Measurements from ENCODE around the gene VPS26C. TPM values are rescaled to one million over a fixed set of nuclear protein-coding genes. Genes with fewer than 3 reads are reported as not detected.

The VPS26C gene
- total RNA-seq, 1 donor from 2014 or later = 80.8 TPM

GRCh38 chr21:37196847-37197246 lies 70.3 kb downstream of the VPS26C start:
- peaks cover 6% of the 10 kb centered on the region for H3K36me3 ChIP-seq (ENCODE audit: control insufficient read depth, insufficient read depth, low read length)

GRCh38 chr21:37195610-37196009 lies 71.5 kb downstream of the VPS26C start:
- no peak for TF ChIP-seq CTCF (IDR thresholded peaks at IDR 0.05; ENCODE audit: insufficient read depth, low read length, poor library complexity, severe bottlenecking)
- H3K27me3 ChIP-seq (ENCODE audit: control insufficient read depth, insufficient read depth, low read length) = no peaks in the 10 kb centered on the region
- H3K36me3 ChIP-seq (ENCODE audit: control insufficient read depth, insufficient read depth, low read length) = peaks cover 6% of the 10 kb centered on the region
- no peak overlapping the region for H3K4me3 ChIP-seq (ENCODE audit: low read depth, low read length)
- DNase-seq (ENCODE audit: low read depth) = no peak

More at GRCh38 chr21:37196847-37197246, 70.3 kb downstream of the VPS26C start:
- no peak for TF ChIP-seq CTCF (IDR thresholded peaks at IDR 0.05; ENCODE audit: insufficient read depth, low read length, poor library complexity, severe bottlenecking)
- no peaks in the 10 kb centered on the region for H3K27me3 ChIP-seq (ENCODE audit: control insufficient read depth, insufficient read depth, low read length)
- no peak for DNase-seq (ENCODE audit: low read depth)
- H3K4me3 ChIP-seq (ENCODE audit: low read depth, low read length) = no peak overlapping the region

GRCh38 chr21:37195059-37195458 lies 72.1 kb downstream of the VPS26C start:
- Histone ChIP-seq H3K36me3 (ENCODE audit: control insufficient read depth, insufficient read depth, low read length) (peaks cover 6% of the 10 kb centered on the region), H3K4me3 (ENCODE audit: low read depth, low read length) (no peak overlapping the region), H3K27me3 (ENCODE audit: control insufficient read depth, insufficient read depth, low read length) (no peaks in the 10 kb centered on the region)
- no peak for DNase-seq (ENCODE audit: low read depth)
- TF ChIP-seq CTCF (IDR thresholded peaks at IDR 0.05; ENCODE audit: insufficient read depth, low read length, poor library complexity, severe bottlenecking) = no peak

- TF ChIP-seq CTCF (IDR thresholded peaks at IDR 0.05; ENCODE audit: insufficient read depth, low read length, poor library complexity, severe bottlenecking) = no peak
- no peaks in the 10 kb centered on the region for H3K27me3 ChIP-seq (ENCODE audit: control insufficient read depth, insufficient read depth, low read length)
- no peak overlapping the region for H3K4me3 ChIP-seq (ENCODE audit: low read depth, low read length)
- DNase-seq (ENCODE audit: low read depth) = no peak
- H3K36me3 ChIP-seq (ENCODE audit: control insufficient read depth, insufficient read depth, low read length) = peaks cover 6% of the 10 kb centered on the region
Measured at GRCh38 chr21:37193676-37194075, 73.5 kb downstream of the VPS26C start.

- TF ChIP-seq CTCF (IDR thresholded peaks at IDR 0.05; ENCODE audit: insufficient read depth, low read length, poor library complexity, severe bottlenecking) = no peak
- H3K27me3 ChIP-seq (ENCODE audit: control insufficient read depth, insufficient read depth, low read length) = no peaks in the 10 kb centered on the region
- no peak for DNase-seq (ENCODE audit: low read depth)
- no peak overlapping the region for H3K4me3 ChIP-seq (ENCODE audit: low read depth, low read length)
- H3K36me3 ChIP-seq (ENCODE audit: control insufficient read depth, insufficient read depth, low read length) = peaks cover 6% of the 10 kb centered on the region
Measured at GRCh38 chr21:37193006-37193405, 74.1 kb downstream of the VPS26C start.

GRCh38 chr21:37192019-37192418 lies 75.1 kb downstream of the VPS26C start:
- no peak for TF ChIP-seq CTCF (IDR thresholded peaks at IDR 0.05; ENCODE audit: insufficient read depth, low read length, poor library complexity, severe bottlenecking)
- DNase-seq (ENCODE audit: low read depth) = no peak
- H3K27me3 ChIP-seq (ENCODE audit: control insufficient read depth, insufficient read depth, low read length) = no peaks in the 10 kb centered on the region
- H3K36me3 ChIP-seq (ENCODE audit: control insufficient read depth, insufficient read depth, low read length) = peaks cover 6% of the 10 kb centered on the region
- H3K4me3 ChIP-seq (ENCODE audit: low read depth, low read length) = no peak overlapping the region

Measured in kidney epithelial cell (primary cell).